Measurements from ENCODE around the gene ZNF554. TPM values are rescaled to one million over a fixed set of nuclear protein-coding genes. Genes with fewer than 3 reads are reported as not detected.
"Not testable (repeated sequence)": the region's sequence is repeated elsewhere in the genome, so short reads cannot be mapped to it uniquely, and the experiment has no call there.

Gene ZNF554
- polyA plus RNA-seq, 1 donor, result 11.1 TPM

GRCh38 chr19:2867025-2867991, 47.6 kb downstream of the ZNF554 start, which contains the start of gene ZNF556:
TSS of gene ZNF556 (plus strand) at chr19:2867335. CDS start at chr19:2867422, 87 bp downstream.
- no peak for DNase-seq

- no peak for DNase-seq
Observed at GRCh38 chr19:2869618-2870017, 50.0 kb downstream of the ZNF554 start.

GRCh38 chr19:2872175-2872574, 52.5 kb downstream of the ZNF554 start:
- DNase-seq, result not testable (repeated sequence)

- no peak for DNase-seq
Observed at GRCh38 chr19:2877398-2878331, 58.0 kb downstream of the ZNF554 start.

- DNase-seq, result no peak
Observed at GRCh38 chr19:2883686-2884439, 64.2 kb downstream of the ZNF554 start.

GRCh38 chr19:2885736-2886135, 66.1 kb downstream of the ZNF554 start:
- no peak for DNase-seq

Other genes with a start within 250 kb of the ZNF554 start
- gene GNG7, start 117.2 kb upstream of the ZNF554 start, polyA plus RNA-seq (ENCODE audit: insufficient read length), result 5.4 TPM
- gene DIRAS1, start 98.5 kb upstream of the ZNF554 start, polyA plus RNA-seq (ENCODE audit: insufficient read length), result 3.6 TPM
- 25.1 TPM for gene SLC39A3, start 79.9 kb upstream of the ZNF554 start, polyA plus RNA-seq (ENCODE audit: insufficient read length)
- 52.4 TPM for gene SGTA, start 36.6 kb upstream of the ZNF554 start, polyA plus RNA-seq (ENCODE audit: insufficient read length)
- gene THOP1, start 34.4 kb upstream of the ZNF554 start, polyA plus RNA-seq (ENCODE audit: insufficient read length), result 47.1 TPM
- gene ZNF555, start 21.6 kb downstream of the ZNF554 start, polyA plus RNA-seq (ENCODE audit: insufficient read length), result 13.5 TPM
- gene ZNF556, start 47.5 kb downstream of the ZNF554 start, polyA plus RNA-seq (ENCODE audit: insufficient read length), result 1.0 TPM
- 8.6 TPM for gene ZNF57, start 81.1 kb downstream of the ZNF554 start, polyA plus RNA-seq (ENCODE audit: insufficient read length)
- gene ZNF77, start 125.1 kb downstream of the ZNF554 start, polyA plus RNA-seq (ENCODE audit: insufficient read length), result 9.7 TPM
- 8.6 TPM for gene TLE6, start 157.7 kb downstream of the ZNF554 start, polyA plus RNA-seq (ENCODE audit: insufficient read length)
- gene TLE2, start 209.4 kb downstream of the ZNF554 start, polyA plus RNA-seq (ENCODE audit: insufficient read length), result 30.0 TPM
- gene TLE5, start 242.6 kb downstream of the ZNF554 start, polyA plus RNA-seq (ENCODE audit: insufficient read length), result 381 TPM